ENCODE data around the gene PROX2.

Gene PROX2

GRCh38 chr14:74875204-74875603 is 741 bp downstream of the PROX2 start:
- DNase-seq: no peak

GRCh38 chr14:74871819-74872218 is 4.1 kb downstream of the PROX2 start:
- no peak for DNase-seq

- no peak for DNase-seq
These were observed 7.2 kb downstream of the PROX2 start for GRCh38 chr14:74868739-74869138.

GRCh38 chr14:74867673-74868072 is 8.3 kb downstream of the PROX2 start:
- DNase-seq: no peak

GRCh38 chr14:74866708-74867389 is 9.1 kb downstream of the PROX2 start:
- DNase-seq: no peak

GRCh38 chr14:74865156-74865555 is 10.8 kb downstream of the PROX2 start:
- DNase-seq: no peak

GRCh38 chr14:74864198-74864597 is 11.7 kb downstream of the PROX2 start:
- no peak for DNase-seq

- DNase-seq: no peak
These were observed 12.7 kb downstream of the PROX2 start for GRCh38 chr14:74863274-74863673.

- no peak for DNase-seq
These were observed 14.2 kb downstream of the PROX2 start for GRCh38 chr14:74861734-74862090.

GRCh38 chr14:74860899-74861733 is 14.8 kb downstream of the PROX2 start:
- DNase-seq: peak; percentile 76

GRCh38 chr14:74859757-74860552 is 16.0 kb downstream of the PROX2 start:
- DNase-seq: no peak

GRCh38 chr14:74858022-74858421 is 17.9 kb downstream of the PROX2 start:
- DNase-seq: no peak

- DNase-seq: no peak
These were observed 19.6 kb downstream of the PROX2 start for GRCh38 chr14:74856366-74856765.

GRCh38 chr14:74855945-74856344 is 20.0 kb downstream of the PROX2 start:
- DNase-seq: no peak

- no peak for DNase-seq
These were observed 20.9 kb downstream of the PROX2 start for GRCh38 chr14:74855021-74855420.

GRCh38 chr14:74853581-74853980 is 22.4 kb downstream of the PROX2 start:
- DNase-seq: no peak

- DNase-seq: no peak
These were observed 22.9 kb downstream of the PROX2 start for GRCh38 chr14:74852922-74853530.

GRCh38 chr14:74848768-74849167 is 27.2 kb downstream of the PROX2 start:
- DNase-seq: no peak

GRCh38 chr14:74846968-74847665 is 28.8 kb downstream of the PROX2 start:
- no peak for DNase-seq

- no peak for DNase-seq
These were observed 29.8 kb downstream of the PROX2 start for GRCh38 chr14:74846168-74846567.

GRCh38 chr14:74843653-74844052 is 32.3 kb downstream of the PROX2 start:
- DNase-seq: no peak
